ENCODE data around the gene SMCO3.
A peak's percentile ranks its signal among the peaks of the same experiment; 100 is the strongest.

The SMCO3 gene

GRCh38 chr12:14826491-14826890 lies 12.5 kb upstream of the SMCO3 start:
- DNase-seq, result no peak

- no peak for DNase-seq
These were observed 11.3 kb upstream of the SMCO3 start for GRCh38 chr12:14825256-14825655.

- DNase-seq, result no peak
These were observed 10.1 kb upstream of the SMCO3 start for GRCh38 chr12:14824012-14824634.

GRCh38 chr12:14811486-14811885 lies 2.5 kb downstream of the SMCO3 start:
- DNase-seq, result no peak

- DNase-seq, result no peak
These were observed 3.0 kb downstream of the SMCO3 start for GRCh38 chr12:14810953-14811483.

- DNase-seq, result no peak
These were observed 3.6 kb downstream of the SMCO3 start for GRCh38 chr12:14810167-14810952.

- no peak for DNase-seq
These were observed 10.2 kb downstream of the SMCO3 start for GRCh38 chr12:14803830-14804160.

- DNase-seq, result peak; percentile 95
These were observed 10.8 kb downstream of the SMCO3 start, which contains the start of the genes C12orf60 and WBP11 for GRCh38 chr12:14803011-14803829. Gene C12orf60 (plus strand): TSS chr12:14803670. CDS start chr12:14822936, 19,266 bp downstream. Gene WBP11 (minus strand): TSS chr12:14803478. CDS start chr12:14801383, 2,095 bp downstream.

- no peak for DNase-seq
These were observed 11.3 kb downstream of the SMCO3 start for GRCh38 chr12:14802721-14803010.

GRCh38 chr12:14802247-14802646 lies 11.7 kb downstream of the SMCO3 start:
- no peak for DNase-seq

- no peak for DNase-seq
These were observed 18.9 kb downstream of the SMCO3 start for GRCh38 chr12:14795028-14795448.

- DNase-seq, result no peak
These were observed 28.4 kb downstream of the SMCO3 start for GRCh38 chr12:14785568-14785967.

GRCh38 chr12:14784471-14784870 lies 29.5 kb downstream of the SMCO3 start:
- DNase-seq, result no peak

GRCh38 chr12:14782756-14783155 lies 31.2 kb downstream of the SMCO3 start:
- no peak for DNase-seq

GRCh38 chr12:14781563-14781962 lies 32.4 kb downstream of the SMCO3 start:
- no peak for DNase-seq

GRCh38 chr12:14780859-14781258 lies 33.1 kb downstream of the SMCO3 start:
- no peak for DNase-seq

- DNase-seq, result no peak
These were observed 34.1 kb downstream of the SMCO3 start for GRCh38 chr12:14779834-14780233.

- no peak for DNase-seq
These were observed 36.7 kb downstream of the SMCO3 start for GRCh38 chr12:14777271-14777670.

GRCh38 chr12:14776236-14776961 lies 37.6 kb downstream of the SMCO3 start:
- DNase-seq, result peak; percentile 23

- no peak for DNase-seq
These were observed 38.4 kb downstream of the SMCO3 start for GRCh38 chr12:14775636-14775980.

GRCh38 chr12:14774906-14775635 lies 38.9 kb downstream of the SMCO3 start:
- peak; percentile 29 for DNase-seq
